H7 (cell line): ENCODE data around the gene DIP2B. TPM values are rescaled to one million over a fixed set of nuclear protein-coding genes. Genes with fewer than 3 reads are reported as not detected.
"Not testable (repeated sequence)": the region's sequence is repeated elsewhere in the genome, so short reads cannot be mapped to it uniquely, and the experiment has no call there.

Experiments
- DNase-seq: peaks from one replicate; pipeline ENCODE4 v3.0.0; 2012
- H3K27me3 ChIP-seq: 2 replicates; pipeline ENCODE4 v1.6.0; 2011; ENCODE audit warnings: mild to moderate bottlenecking, low read length; ENCODE audit not compliant: control insufficient read depth, insufficient read depth
- H3K36me3 ChIP-seq: replicated peaks from 2 replicates; pipeline ENCODE4 v1.5.1; 2011; ENCODE audit warnings: low read length; ENCODE audit not compliant: control insufficient read depth, insufficient read depth
- H3K4me3 ChIP-seq: 2 replicates; pipeline ENCODE4 v1.5.1; 2011; ENCODE audit warnings: low read depth, mild to moderate bottlenecking, control low read depth, low read length, moderate library complexity; ENCODE audit not compliant: insufficient read depth
- total RNA-seq: library from RNA; depleted of rRNA; stranded (reverse); fragments of >200 nt; shearing (Covaris generic); gene quantifications from 2 replicates; pipeline ENCODE4 v1.2.3, GENCODE V29; 2014

DIP2B gene
- total RNA-seq, 1 experiment from 2014 or later, result 13.7 TPM

DNA sequence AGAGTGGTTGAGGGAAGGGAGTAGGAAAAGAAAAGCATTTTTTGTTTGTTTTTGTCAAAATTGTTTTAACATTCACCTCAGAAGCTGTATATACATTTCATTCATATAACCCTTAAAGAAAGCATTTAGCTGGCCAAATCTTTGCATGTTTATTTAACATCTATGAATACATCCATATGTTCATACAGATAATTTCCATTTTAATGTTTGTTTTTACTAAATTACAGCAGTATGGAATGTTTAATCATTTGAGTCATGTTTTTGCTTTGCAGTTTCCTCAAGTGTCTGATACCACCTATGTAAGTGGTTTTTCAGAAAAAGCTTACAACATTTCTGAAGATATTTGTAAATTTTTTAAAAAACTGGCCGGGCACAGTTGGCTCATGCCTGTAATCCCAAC, 174.8 kb downstream of the DIP2B start:
- Histone ChIP-seq H3K27me3 (no peaks in the 10 kb centered on the region), H3K36me3 (no peaks in the 10 kb centered on the region; the same call in none of the 2 replicates), H3K4me3 (no peak overlapping the region)
- no peak for DNase-seq

DNA sequence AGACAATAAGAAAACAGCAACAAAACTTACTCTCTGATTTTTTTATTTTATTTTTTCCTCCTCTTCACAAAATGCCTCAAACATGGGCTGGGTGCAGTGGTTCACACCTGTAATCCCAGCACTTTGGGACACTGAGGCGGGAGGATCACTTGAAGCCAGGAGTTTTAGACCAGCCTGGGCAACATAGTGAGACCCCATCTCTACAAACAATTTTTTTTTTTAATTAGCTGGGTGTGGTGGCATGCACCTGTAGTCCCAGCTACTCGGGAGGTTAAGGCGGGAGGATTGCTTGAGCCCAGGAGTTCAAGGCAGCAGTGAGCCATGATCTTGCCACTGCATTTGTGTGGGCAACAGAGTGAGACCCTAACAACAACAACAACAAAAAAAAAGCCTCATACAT, 176.3 kb downstream of the DIP2B start:
- H3K36me3 ChIP-seq, H3K4me3 ChIP-seq, DNase-seq, H3K27me3 ChIP-seq: not testable (repeated sequence)

DNA sequence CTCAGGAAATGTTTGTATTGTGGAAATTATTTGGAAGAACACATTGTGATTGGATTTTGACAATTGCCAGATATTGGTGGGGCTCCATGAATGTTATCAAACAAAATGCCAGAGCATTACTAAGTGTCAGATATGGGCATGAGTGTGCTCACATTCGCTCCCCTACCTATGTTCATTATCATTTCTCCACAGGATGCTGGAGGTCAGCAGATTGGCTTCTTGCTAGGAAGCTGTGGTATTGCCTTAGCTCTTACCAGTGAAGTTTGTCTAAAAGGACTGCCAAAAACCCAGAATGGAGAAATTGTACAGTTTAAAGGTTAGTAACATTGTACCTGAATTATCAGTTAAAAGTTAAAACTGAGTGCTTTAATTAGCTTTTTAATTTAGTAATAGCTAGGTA, 180.9 kb downstream of the DIP2B start:
- no peaks in the 10 kb centered on the region for H3K27me3 ChIP-seq
- no peak for DNase-seq
- H3K4me3 ChIP-seq, result no peak overlapping the region

DNA sequence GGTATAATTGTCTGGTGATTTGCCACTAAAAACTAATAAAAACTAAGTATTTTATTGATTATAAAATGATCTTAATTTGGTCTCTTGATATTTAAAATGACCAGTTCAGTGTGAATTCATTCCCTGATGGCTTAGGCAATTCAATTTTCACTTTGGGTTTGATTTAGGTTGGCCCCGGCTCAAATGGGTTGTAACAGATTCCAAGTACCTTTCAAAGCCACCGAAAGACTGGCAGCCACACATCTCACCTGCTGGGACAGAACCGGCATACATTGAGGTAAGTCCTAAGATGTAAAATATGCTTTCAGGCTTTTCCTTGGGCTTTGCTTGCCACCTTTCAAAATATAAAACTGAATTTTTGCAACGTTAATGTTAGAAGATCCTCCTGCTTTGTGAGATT, 181.6 kb downstream of the DIP2B start:
- H3K27me3 ChIP-seq, result no peaks in the 10 kb centered on the region
- peaks cover 2% of the 10 kb centered on the region for H3K36me3 ChIP-seq
- no peak overlapping the region for H3K4me3 ChIP-seq
- DNase-seq, result no peak

More for the DNA sequence above, 180.9 kb downstream of the DIP2B start:
- peaks cover 2% of the 10 kb centered on the region for H3K36me3 ChIP-seq

GRCh38 chr12:50686976-50687375, 182.2 kb downstream of the DIP2B start:
- Histone ChIP-seq H3K4me3 (no peak overlapping the region), H3K36me3 (peaks cover 2% of the 10 kb centered on the region)

DNA sequence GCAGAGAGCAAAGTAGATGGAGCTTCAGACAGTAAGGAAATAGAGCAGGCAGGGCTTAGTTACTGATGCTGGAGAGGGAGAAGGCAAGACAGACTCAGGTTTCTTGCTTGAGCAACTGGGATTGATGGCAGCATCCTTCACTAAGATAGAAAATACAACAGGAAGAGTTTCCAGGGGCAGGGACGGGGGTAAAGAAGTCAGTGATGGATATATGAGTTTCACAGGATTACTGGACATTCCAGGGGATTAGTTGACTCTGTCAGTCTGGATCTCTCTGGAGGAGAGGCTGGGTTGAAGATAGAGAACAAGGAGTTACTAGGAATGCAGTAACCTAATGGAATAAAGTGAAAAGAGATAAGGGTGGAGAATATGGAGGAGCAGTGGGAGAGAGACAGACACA, 184.7 kb downstream of the DIP2B start:
- H3K36me3 ChIP-seq, result peaks cover 3% of the 10 kb centered on the region
- DNase-seq, result no peak
- no peak overlapping the region for H3K4me3 ChIP-seq
- no peaks in the 10 kb centered on the region for H3K27me3 ChIP-seq

More at GRCh38 chr12:50686976-50687375, 182.2 kb downstream of the DIP2B start:
- no peaks in the 10 kb centered on the region for H3K27me3 ChIP-seq
- no peak for DNase-seq

- Histone ChIP-seq H3K4me3 (no peak overlapping the region), H3K27me3 (no peaks in the 10 kb centered on the region), H3K36me3 (peaks cover 3% of the 10 kb centered on the region)
- DNase-seq, result no peak
These were observed 186.1 kb downstream of the DIP2B start for GRCh38 chr12:50690925-50691324.

GRCh38 chr12:50695961-50696360, 191.2 kb downstream of the DIP2B start:
- DNase-seq, result no peak
- Histone ChIP-seq H3K36me3 (peaks cover 8% of the 10 kb centered on the region), H3K27me3 (no peaks in the 10 kb centered on the region), H3K4me3 (no peak overlapping the region)

DNA sequence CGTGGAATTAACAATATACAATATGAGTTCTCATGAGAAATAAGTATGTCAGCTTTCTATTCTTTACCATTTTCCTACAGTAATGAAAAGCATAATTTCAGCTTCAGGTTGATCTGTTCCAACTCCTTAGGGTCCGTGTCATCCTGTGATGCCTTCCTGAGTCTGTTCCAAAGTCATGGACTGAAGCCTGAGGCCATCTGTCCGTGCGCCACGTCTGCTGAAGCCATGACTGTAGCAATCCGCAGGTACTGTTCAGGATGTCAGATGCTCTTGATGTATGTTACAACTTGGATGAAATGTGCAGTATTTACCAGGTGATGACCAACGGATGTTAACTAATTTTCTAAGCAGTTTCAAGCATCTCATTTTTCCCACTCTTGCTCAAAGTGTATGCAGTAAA, 192.1 kb downstream of the DIP2B start:
- no peak for DNase-seq
- Histone ChIP-seq H3K4me3 (no peak overlapping the region), H3K27me3 (no peaks in the 10 kb centered on the region), H3K36me3 (peaks cover 8% of the 10 kb centered on the region)

GRCh38 chr12:50699154-50699553, 194.4 kb downstream of the DIP2B start:
- DNase-seq, result no peak
- peaks cover 7% of the 10 kb centered on the region for H3K36me3 ChIP-seq
- H3K4me3 ChIP-seq, result no peak overlapping the region
- H3K27me3 ChIP-seq, result no peaks in the 10 kb centered on the region

DNA sequence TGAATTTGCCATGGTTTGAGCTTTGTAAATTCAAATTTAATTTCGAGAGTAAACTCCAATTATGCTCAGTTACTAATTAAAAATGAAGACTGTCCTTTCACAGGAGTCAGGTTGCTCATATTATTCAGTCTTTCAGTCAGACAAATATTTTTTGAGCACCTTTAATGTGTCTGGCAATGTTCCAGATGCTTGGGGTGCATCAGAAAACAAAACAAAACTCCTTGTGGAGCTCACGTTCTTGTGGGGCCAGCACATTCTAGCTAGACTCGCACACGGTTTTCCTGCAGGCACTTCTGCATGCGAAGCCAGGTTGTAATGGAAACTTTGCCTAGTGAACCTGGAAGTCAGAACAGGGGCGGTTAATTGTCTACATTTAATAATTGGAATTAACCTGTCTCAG, 195.2 kb downstream of the DIP2B start:
- no peak for DNase-seq
- H3K36me3 ChIP-seq, result peaks cover 10% of the 10 kb centered on the region

DNA sequence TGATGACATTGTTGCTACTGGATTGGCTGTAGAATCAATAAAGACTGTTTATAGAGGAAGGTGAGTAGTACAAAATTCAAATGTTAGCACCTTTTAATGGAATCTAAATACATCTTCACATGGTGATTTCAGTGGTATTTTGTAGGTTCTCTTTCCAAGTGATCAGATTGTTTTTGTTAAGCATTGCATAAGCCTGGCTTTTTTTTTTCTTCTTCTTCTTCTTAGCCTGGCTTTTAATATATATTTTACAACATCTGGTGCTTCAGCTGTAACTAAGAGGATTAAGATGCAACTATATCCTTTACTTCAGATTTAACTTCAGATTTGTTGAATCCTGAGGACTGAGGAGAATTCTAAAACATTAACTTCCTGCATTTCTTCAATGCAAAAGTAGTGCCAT, 201.8 kb downstream of the DIP2B start:
- H3K4me3 ChIP-seq, result no peak overlapping the region
- H3K36me3 ChIP-seq, result peaks cover 9% of the 10 kb centered on the region
- no peaks in the 10 kb centered on the region for H3K27me3 ChIP-seq
- no peak for DNase-seq

More for the DNA sequence above, 195.2 kb downstream of the DIP2B start:
- Histone ChIP-seq H3K27me3 (no peaks in the 10 kb centered on the region), H3K4me3 (no peak overlapping the region)

DNA sequence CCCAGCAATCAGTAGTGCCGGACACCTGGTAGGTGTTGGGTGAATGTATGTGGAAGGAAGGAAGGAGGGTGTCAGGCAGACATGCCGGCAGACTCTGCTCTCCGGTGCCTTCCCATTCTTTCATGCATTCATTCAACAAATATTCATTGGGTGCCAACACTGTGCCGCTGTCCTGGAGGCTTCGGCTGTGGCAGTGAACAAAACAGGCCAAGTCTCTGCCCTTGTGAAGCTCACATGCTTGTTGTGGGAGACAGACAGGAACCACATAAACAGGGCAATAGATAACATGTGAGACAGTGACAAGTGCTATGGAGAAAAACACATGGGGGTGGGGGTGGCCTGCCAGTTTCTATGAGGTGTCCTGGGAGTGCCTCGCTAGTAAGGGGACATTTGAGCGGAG, 202.6 kb downstream of the DIP2B start:
- H3K27me3 ChIP-seq, result no peaks in the 10 kb centered on the region
- H3K4me3 ChIP-seq, result no peak overlapping the region
- peaks cover 9% of the 10 kb centered on the region for H3K36me3 ChIP-seq
- DNase-seq, result no peak

DNA sequence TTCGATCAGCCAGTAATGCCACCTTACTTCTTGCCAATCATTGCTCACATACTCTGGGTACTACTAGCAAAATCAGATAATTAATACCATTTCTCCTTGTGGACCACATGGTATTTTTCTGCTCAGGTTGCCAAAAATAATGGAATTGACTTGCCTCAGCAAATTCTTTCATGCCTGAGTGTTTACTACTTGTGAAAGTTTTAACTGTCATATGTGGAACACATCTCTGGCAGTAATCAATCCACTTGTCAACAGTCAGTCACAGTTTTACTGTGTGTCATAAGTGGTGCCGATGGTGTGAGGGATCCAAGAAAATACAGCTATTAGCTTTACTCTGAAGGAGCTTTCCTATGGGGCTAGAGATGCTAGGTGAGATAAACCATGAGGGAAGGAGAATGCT, 203.8 kb downstream of the DIP2B start:
- no peak overlapping the region for H3K4me3 ChIP-seq
- DNase-seq, result no peak
- H3K36me3 ChIP-seq, result peaks cover 9% of the 10 kb centered on the region
- H3K27me3 ChIP-seq, result no peaks in the 10 kb centered on the region

DNA sequence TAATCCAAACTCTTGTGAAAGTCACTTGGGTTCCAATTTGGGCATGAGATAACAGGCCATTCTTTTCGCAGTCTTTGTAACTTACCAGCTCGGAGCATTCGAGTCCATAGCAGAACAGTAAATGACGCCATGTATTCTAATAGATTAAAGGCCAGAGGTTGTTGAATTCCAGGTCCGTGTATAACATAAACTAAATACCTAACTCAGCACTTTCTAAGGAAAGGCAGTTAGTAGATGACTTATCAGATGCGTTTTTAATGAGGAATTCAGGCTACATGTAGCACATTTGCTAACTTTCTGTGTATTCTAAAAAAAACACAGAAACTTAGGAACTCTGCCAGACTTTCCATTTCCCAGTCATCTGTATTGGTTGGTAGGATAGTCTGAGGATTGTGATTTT, 206.3 kb downstream of the DIP2B start:
- no peak for DNase-seq
- no peaks in the 10 kb centered on the region for H3K27me3 ChIP-seq
- H3K36me3 ChIP-seq, result peaks cover 7% of the 10 kb centered on the region
- no peak overlapping the region for H3K4me3 ChIP-seq

DNA sequence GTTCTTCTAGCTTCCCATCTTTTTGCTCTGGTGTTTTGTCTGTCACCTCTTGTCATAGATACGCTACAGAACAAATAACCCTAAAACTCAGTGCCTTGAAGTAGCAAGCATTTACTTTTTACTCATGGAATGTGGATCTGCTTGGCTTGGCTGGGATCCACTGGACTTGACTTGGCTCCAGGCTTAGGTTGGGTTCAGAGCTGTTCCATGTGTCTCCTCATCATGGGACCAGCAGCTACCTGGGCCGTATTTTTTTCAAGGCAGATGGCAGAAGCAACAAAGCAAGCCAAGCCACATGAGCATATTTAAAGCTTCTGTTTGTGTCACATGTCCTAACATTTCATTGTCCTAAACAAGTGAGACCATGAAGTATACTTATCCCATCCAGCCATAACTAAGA, 210.4 kb downstream of the DIP2B start:
- no peaks in the 10 kb centered on the region for H3K27me3 ChIP-seq
- no peak for DNase-seq
- H3K4me3 ChIP-seq, result no peak overlapping the region
- H3K36me3 ChIP-seq, result peaks cover 3% of the 10 kb centered on the region
